Measurements from ENCODE around the gene DUOXA2.
A peak's percentile ranks its signal among the peaks of the same experiment; 100 is the strongest.
"Not testable (repeated sequence)": the region's sequence is repeated elsewhere in the genome, so short reads cannot be mapped to it uniquely, and the experiment has no call there.

Gene DUOXA2

DNA sequence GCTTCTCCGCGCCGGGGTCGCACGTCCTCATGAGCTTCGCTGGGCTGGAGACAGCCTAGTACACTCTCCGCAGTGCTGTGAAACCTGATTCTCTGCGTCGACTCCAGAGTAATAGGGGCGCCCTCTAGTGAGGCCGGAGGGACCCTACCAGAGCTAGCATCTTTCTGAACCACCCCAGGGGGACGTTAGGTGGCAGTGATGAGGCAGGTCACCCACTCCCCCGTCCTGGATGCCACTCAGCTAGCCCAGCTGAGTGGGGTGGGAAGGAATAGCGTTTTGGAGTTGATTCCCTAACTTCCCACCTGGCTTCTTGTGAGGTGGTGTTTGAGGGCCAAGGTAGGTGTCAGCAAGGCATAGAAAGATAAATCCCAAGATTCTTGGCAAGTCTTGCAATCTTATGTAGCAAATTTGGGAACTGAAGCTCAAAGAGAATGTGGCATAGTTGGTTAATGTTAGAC is 4.0 kb downstream of the DUOXA2 start:
- peak; percentile 92 for DNase-seq

DNA sequence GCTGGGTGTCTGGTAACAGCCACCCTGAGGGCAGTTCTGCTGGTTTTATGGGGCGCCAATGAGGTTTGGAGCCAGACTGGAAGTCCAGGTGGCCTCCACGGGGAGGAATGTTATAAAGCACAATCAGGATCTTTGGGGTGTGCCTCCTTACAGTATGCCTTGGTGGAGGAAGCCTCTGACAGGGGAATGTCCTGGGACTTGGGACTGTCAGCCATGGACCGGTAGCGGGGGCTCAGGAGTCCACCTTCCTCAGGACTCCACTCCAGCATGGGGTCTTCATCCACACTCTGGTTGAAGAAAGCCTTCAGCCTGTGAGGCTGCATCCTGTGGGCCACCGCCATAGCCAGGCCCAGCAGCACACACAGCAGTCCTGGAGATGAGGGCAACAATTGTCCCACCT is 4.9 kb downstream of the DUOXA2 start:
- no peak for DNase-seq

GRCh38 chr15:45120081-45120972 is 6.2 kb downstream of the DUOXA2 start:
- DNase-seq, result no peak

- DNase-seq, result no peak
Measured at GRCh38 chr15:45121020-45121419, 6.9 kb downstream of the DUOXA2 start.

DNA sequence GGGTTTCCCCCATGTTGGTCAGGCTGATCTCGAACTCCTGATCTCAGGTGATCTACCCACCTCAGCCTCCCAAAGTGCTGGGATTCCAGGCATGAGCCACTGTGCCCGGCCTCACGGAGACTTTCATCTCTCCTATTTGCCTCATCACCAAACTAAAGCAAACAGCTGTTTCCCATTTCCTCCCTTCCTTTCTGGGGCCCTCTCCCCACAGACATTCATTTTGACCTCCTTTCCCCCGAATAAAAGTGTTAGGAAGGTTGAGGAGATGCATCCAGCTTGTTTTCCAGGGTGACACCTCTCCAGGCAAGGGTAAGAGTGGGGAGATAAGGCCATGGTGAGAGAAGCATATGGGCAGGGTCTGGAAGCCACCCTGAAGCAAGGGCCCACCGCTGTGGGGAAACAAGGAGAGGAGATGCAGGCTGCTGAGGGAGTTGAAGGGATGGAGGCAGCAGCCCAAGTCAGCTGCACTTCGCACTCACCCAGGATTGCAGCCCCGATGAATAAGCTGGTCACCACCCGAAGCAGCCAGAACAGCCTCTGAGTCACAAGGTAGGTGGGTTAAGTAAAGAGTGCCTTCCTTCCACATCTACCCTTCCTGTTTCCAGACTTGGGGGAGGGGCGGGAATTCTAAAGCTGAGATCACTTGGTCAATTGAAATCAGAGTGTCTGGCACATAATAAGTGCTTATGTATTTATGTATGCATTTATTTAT is 7.7 kb downstream of the DUOXA2 start:
- DNase-seq, result no peak

DNA sequence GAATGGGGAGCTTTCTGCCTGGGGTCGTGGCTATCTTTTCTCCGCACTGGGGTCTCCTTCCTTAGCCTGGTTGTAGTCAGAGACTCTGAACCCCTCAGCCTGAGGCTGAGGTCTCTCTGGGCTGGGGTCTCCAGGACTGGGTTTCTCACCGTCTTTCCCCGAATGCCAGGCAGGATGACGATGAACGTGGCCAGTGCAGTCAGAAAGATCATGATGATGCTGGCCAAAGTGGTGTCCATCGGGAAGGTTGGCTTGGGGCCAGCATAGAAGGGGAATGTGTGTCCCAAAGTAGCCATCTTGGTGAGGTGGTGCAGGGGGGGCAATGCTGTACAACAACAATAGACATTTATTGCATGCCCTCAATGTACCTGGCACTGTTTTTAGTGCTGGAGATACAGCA is 8.6 kb downstream of the DUOXA2 start:
- DNase-seq, result no peak

DNA sequence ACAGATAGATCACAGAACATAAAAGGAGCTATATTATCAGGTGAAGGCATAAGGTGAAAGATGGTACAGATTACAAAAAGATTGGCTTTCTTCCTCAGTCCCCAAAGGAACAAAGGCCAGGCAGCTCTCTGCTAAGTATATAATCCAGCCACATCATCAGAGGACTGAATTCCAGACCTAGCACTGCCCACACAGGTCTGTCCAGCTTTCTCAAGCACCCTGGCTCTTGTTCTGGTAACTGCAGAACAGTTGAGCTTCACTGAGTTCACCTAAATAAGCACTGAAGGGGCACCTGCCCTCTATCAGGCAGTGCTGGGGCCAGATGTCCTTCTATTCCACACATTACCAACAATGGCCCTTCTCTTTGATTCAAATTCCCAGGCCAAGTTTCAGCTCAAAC is 9.3 kb downstream of the DUOXA2 start:
- DNase-seq, result no peak

DNA sequence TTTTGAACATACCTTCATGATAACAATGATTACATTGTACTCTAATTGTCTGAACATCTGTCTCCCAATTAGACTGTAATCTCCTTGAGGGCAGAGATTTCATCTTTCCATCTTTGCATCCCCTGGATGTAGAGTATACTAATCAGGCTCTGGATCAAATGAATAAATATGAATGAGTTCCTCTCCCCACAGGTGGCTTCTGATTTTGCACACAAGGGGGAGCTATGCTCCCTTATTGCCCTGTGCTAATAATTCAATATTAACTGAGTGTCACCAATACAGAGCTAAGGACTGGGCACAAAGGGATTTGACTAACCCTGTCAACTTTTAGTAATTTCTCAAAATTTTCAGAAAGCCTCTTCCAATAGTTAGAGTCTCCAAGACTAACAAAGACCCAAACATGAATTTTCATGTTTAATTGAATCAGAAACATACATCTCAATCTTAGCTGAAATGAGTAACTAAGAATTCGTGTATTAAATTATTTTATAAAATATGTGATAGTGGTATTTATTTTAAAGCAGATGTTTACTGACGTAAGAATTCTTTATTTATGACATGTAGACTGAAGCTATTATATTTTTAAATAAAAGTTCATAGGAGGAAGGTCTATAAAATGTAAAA is 12.5 kb downstream of the DUOXA2 start:
- DNase-seq, result peak; percentile 43

GRCh38 chr15:45128971-45129639 is 15.0 kb downstream of the DUOXA2 start:
- no peak for DNase-seq

DNA sequence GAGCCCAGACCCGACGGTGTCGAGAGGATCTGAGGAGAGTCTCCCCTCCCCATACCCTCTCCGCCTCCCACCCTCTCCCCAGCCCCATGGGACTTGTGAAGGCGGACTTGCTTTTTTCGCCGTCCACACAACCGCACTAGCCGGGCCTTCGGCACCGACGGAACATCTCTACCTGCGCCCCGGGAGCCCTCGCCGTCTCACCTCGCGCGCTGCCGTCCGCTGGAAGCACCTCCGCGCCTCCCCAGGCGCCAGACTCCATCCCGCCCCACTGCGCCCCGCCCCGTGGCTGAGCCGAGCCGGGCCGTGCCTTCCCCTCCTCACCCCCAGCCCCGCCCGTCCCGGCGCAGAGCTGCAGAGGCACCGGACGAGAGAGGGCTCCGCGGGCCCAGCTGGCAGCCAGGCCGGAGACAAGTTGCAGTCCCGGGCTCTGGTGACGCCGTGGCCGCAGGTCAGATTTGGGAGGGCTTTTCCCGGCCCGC is 15.6 kb downstream of the DUOXA2 start, which contains the start of the genes DUOX1 and DUOXA1:
Gene DUOX1 (plus strand): TSS at position 344 of the 479 bp plus-strand sequence. CDS start 1,973 bp downstream, outside the sequence.
Gene DUOXA1 (minus strand): TSS at position 229 of the 479 bp plus-strand sequence. CDS start 6,865 bp downstream, outside the sequence.
- peak; percentile 30 for DNase-seq

DNA sequence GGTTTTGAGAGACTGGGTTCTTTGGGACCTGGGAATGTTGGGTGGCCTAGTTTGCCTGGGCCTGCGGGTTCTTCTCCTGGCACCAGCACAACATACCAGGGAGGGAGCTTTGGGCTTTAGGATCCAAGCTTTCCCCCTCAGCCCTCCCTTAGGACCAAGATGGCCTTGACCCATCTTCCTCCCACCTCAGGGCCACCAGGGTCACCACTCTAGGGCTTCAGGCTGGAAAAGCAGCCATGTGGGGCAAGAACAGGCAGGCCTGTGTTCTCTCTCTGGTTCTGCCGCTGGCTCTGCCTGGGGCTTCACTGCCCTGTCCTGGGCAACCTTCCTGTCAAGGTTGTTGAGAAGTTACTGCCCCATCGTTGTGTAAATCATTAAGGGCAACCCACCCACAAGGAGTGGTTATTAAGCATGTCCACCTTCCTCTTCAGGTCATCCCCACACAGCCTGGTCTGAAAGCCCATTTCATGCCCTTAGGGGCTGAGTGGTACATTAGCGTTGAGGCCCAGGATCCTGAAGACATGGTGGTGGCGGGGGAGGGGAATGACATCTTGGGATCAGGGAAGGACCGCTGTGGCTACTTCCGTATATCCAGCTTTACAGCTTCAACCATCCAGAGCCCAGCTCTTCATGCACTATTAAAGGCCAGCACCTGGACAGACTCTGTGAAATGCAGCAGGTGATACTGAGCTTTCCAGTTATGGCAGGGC is 16.3 kb downstream of the DUOXA2 start:
- DNase-seq, result no peak

DNA sequence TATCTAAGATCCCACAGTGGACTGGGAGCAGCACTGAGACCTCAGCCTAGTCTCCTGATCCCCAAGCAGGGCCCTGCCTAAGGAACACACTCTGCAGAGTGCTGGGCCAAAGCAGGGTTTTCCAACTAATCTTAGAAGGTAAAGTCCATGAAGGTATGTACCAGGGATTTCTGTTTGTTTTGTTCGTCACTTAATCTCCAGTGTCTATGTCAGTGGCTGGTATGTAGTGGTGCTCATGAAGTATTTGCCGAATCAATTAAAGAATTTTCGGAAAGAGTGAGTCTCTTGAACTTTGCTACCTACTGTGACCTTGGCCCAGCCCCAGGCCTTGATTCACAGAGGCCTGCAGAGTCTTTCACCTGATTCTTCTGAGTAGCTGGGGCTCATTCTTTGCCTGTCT is 17.4 kb downstream of the DUOXA2 start:
- no peak for DNase-seq

DNA sequence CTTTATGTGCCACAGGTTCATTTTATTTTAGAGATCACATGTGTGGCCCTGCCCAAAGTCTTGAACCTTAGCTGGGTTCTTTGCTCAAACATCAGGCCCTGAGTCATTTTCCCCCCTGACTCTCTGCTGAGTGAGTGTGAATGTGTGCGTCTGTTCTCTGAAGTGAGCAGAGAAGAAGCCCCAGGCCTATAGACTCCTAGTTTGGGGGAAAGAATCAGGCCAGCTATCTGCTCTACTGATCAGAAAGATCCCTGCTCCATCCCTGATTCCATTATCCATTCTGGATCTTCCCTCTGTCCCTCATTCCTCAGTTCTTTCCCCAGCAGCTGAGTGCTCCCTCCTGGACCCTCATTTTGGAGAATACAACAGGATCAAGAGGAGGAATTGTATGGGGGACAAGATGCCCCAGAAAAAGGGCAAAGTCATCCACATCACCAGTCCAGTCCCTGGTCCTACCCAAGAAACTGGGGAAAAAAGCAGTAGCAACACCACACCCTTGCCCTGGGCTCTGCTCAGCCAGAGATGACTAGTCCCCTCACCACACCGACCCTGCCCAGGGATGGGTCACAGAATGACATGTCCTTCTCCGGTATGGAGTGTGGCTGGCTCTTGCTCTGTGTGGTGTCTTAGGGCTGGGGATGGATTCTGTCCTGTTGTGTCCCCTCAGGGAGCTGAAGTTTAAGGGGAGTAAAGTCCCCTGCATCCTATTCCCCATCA is 18.9 kb downstream of the DUOXA2 start:
- no peak for DNase-seq

- no peak for DNase-seq
Measured at GRCh38 chr15:45133561-45133920, 19.4 kb downstream of the DUOXA2 start.

DNA sequence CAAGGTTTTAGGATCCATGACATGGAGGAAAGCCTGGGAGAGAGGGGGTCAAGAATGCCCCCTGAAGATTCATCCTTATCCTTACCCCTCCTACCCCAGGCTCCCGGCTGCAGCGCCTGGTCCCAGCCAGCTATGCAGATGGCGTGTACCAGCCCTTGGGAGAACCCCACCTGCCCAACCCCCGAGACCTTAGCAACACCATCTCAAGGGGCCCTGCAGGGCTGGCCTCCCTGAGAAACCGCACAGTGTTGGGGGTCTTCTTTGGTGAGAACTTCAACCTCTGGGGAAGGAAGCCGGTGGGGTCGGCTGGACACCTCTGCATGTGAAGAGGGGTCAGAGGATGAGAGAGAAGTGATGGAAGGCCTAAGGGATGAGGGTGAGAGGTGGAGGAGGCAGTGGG is 19.9 kb downstream of the DUOXA2 start:
- DNase-seq, result no peak

GRCh38 chr15:45134682-45135604 is 20.8 kb downstream of the DUOXA2 start:
- no peak for DNase-seq

DNA sequence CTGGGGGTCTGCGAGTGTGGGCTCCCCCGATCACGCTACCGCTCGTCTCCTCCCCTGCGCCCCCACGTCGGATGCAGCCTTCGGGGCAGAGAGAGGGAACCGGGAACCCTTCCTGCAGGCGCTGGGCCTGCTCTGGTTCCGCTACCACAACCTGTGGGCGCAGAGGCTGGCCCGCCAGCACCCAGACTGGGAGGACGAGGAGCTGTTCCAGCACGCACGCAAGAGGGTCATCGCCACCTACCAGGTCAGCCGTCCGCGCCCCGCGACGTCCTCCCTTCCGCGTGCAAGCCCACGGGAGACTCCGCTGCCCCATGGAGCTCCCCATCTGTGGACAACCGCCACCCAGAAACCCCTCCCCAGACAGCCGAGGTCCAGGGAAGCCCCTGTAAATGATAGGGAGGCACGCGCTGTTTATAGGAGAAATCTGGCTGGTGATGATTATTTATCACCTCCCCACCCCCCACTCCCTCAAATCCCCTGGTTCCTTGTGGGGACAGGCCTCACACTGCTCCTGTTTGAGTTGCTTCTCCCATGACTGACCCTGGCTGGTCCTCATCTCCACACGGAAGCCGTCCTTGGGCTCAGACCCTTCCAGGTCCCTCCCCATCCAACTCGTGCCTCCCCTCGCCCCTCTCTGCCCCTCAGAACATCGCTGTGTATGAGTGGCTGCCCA is 21.7 kb downstream of the DUOXA2 start:
- DNase-seq, result not testable (repeated sequence)

DNA sequence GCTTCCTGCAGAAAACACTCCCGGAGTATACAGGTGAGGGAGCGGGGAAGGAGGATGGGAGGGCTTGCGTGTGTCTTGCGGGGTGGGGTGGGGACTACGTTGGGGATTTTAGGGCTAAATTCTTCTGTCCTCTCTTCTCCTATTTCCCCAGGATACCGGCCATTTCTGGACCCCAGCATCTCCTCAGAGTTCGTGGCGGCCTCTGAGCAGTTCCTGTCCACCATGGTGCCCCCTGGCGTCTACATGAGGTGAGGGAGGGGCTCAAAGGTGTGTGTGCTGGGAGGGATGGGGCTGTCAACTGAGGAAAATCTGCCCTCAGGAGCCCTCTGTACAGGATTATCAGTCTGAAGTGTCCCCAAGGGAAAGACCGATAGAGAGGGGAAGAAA is 22.2 kb downstream of the DUOXA2 start:
- DNase-seq, result no peak

GRCh38 chr15:45137703-45138102 is 23.6 kb downstream of the DUOXA2 start:
- DNase-seq, result no peak
